ENCODE data around the gene SLC8B1.
"Not testable (repeated sequence)": the region's sequence is repeated elsewhere in the genome, so short reads cannot be mapped to it uniquely, and the experiment has no call there.

Gene SLC8B1

DNA sequence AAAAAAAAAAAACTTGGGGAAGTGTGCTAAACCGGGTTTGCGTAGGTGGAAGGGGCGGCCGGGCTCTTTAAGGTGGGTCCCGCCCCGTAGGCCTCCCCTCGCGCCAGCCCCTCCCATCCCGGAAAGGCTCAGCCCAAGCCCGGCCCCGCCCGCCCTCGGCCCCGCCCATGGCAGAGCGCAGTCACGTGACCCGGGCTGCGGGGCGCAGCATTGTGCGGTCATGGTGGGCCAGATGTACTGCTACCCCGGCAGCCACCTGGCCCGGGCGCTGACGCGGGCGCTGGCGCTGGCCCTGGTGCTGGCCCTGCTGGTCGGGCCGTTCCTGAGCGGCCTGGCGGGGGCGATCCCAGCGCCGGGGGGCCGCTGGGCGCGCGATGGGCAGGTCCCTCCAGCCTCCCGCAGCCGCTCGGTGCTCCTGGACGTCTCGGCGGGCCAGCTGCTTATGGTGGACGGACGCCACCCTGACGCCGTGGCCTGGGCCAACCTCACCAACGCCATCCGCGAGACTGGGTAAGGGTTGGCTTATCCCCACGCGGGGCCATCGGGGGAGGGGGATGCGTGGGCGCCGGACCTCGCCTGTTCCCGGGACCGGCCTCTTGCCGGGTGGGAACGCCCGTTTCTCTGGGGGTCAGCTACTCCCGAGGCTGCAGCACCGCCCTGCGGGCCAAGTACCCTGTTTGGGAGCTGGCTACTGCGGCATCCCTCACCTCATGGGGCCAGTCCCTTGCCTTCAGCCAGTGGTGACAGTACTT is 23.6 kb upstream of the SLC8B1 start, which contains the start of gene PLBD2:
Gene PLBD2 (plus strand): TSS at position 207 of the 752 bp plus-strand sequence. CDS start 14 bp downstream, at position 221.
- Histone ChIP-seq H3K4me1 (ENCODE audit: control insufficient read depth in 2 of 2, insufficient read depth in 2 of 2, low read length in 2 of 2) (peaks cover 8 to 16% of the 10 kb centered on the region in 2 donors), H3K27ac (ENCODE audit: low read depth in 2 of 2, low read length in 2 of 2) (peak within 1 kb of the TSS; percentile 71 to 77), H3K9ac (ENCODE audit: low read depth in 1 of 2, low read length in 2 of 2) (peak within 1 kb of the TSS; percentile 68 to 88), H3K9me3 (ENCODE audit: control insufficient read depth in 2 of 2, low read length in 2 of 2) (no peaks in the 10 kb centered on the region), H3K36me3 (ENCODE audit: control insufficient read depth in 2 of 2, insufficient read depth in 2 of 2, low read length in 2 of 2) (no peaks in the 10 kb centered on the region), H3K4me3 (ENCODE audit: low read length in 2 of 2) (peak within 1 kb of the TSS; percentile 72 to 77), H3K27me3 (ENCODE audit: control insufficient read depth in 2 of 2, insufficient read depth in 2 of 2, low read length in 2 of 2) (no peaks in the 10 kb centered on the region)

DNA sequence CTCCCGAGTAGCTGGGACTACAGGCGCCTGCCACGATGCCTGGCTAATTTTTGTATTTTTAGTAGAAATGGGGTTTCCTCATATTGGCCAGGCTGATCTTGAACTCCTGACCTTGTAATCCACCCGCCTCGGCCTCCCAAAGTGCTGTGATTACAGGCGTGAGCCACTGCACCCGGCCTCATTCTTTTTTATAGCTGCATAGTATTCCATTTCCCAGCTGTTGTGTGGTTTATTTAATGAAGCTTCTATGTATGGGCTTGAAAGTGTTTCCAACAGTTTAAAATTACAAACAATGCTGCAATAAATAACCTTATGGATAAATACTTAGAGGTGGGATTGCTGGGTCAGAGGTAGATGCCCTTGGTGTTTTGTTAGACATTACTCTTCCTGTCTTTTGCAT is 19.3 kb upstream of the SLC8B1 start:
- H3K9ac ChIP-seq (ENCODE audit: low read depth in 1 of 2, low read length in 2 of 2); H3K4me1 ChIP-seq (ENCODE audit: control insufficient read depth in 2 of 2, insufficient read depth in 2 of 2, low read length in 2 of 2); H3K27ac ChIP-seq (ENCODE audit: low read depth in 2 of 2, low read length in 2 of 2); H3K9me3 ChIP-seq (ENCODE audit: control insufficient read depth in 2 of 2, low read length in 2 of 2); H3K27me3 ChIP-seq (ENCODE audit: control insufficient read depth in 2 of 2, insufficient read depth in 2 of 2, low read length in 2 of 2); H3K4me3 ChIP-seq (ENCODE audit: low read length in 2 of 2); H3K36me3 ChIP-seq (ENCODE audit: control insufficient read depth in 2 of 2, insufficient read depth in 2 of 2, low read length in 2 of 2): not testable (repeated sequence)

GRCh38 chr12:113351089-113351488 is 16.2 kb upstream of the SLC8B1 start:
- H3K9me3 ChIP-seq (ENCODE audit: control insufficient read depth in 2 of 2, low read length in 2 of 2) = no peaks in the 10 kb centered on the region
- no peak overlapping the region for H3K4me3 ChIP-seq (ENCODE audit: low read length in 2 of 2)
- H3K4me1 ChIP-seq (ENCODE audit: control insufficient read depth in 2 of 2, insufficient read depth in 2 of 2, low read length in 2 of 2) = no peaks in the 10 kb centered on the region
- H3K36me3 ChIP-seq (ENCODE audit: control insufficient read depth in 2 of 2, insufficient read depth in 2 of 2, low read length in 2 of 2) = no peaks in the 10 kb centered on the region
- no peak overlapping the region for H3K9ac ChIP-seq (ENCODE audit: low read depth in 1 of 2, low read length in 2 of 2)
- H3K27me3 ChIP-seq (ENCODE audit: control insufficient read depth in 2 of 2, insufficient read depth in 2 of 2, low read length in 2 of 2) = no peaks in the 10 kb centered on the region
- H3K27ac ChIP-seq (ENCODE audit: low read depth in 2 of 2, low read length in 2 of 2) = no peak overlapping the region

- no peaks in the 10 kb centered on the region for H3K4me1 ChIP-seq (ENCODE audit: control insufficient read depth in 2 of 2, insufficient read depth in 2 of 2, low read length in 2 of 2)
- H3K27ac ChIP-seq (ENCODE audit: low read depth in 2 of 2, low read length in 2 of 2) = no peak overlapping the region
- H3K36me3 ChIP-seq (ENCODE audit: control insufficient read depth in 2 of 2, insufficient read depth in 2 of 2, low read length in 2 of 2) = no peaks in the 10 kb centered on the region
- no peak overlapping the region for H3K9ac ChIP-seq (ENCODE audit: low read depth in 1 of 2, low read length in 2 of 2)
- no peaks in the 10 kb centered on the region for H3K27me3 ChIP-seq (ENCODE audit: control insufficient read depth in 2 of 2, insufficient read depth in 2 of 2, low read length in 2 of 2)
- H3K4me3 ChIP-seq (ENCODE audit: low read length in 2 of 2) = no peak overlapping the region
- H3K9me3 ChIP-seq (ENCODE audit: control insufficient read depth in 2 of 2, low read length in 2 of 2) = no peaks in the 10 kb centered on the region
Observed at GRCh38 chr12:113348849-113349536, 14.1 kb upstream of the SLC8B1 start.

- H3K27ac ChIP-seq (ENCODE audit: low read depth in 2 of 2, low read length in 2 of 2) = no peak overlapping the region
- H3K9me3 ChIP-seq (ENCODE audit: control insufficient read depth in 2 of 2, low read length in 2 of 2) = no peaks in the 10 kb centered on the region
Observed at GRCh38 chr12:113347892-113348291, 13.0 kb upstream of the SLC8B1 start.

DNA sequence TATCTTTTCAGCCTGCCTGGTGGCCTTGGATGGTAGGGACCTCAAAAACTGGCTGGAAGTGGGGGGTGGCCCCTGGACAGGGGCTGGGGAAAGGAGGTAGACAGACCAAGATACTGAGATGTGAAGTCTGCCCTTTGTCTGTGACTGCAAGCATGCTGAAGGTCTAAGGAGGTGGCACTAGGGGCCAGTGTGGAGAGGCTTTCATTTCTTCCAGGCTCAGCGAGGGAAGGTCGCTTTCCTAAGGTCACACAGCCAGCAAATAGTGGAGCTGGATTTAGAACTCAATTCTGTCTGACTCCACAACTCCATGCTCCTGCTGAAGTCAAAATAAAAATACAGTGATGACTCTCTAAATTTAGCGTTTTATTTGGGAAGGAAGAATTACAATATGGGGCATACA is 12.2 kb upstream of the SLC8B1 start:
- no peaks in the 10 kb centered on the region for H3K9me3 ChIP-seq (ENCODE audit: control insufficient read depth in 2 of 2, low read length in 2 of 2)

More at GRCh38 chr12:113347892-113348291, 13.0 kb upstream of the SLC8B1 start:
- Histone ChIP-seq H3K9ac (ENCODE audit: low read depth in 1 of 2, low read length in 2 of 2) (no peak overlapping the region), H3K4me1 (ENCODE audit: control insufficient read depth in 2 of 2, insufficient read depth in 2 of 2, low read length in 2 of 2) (no peaks in the 10 kb centered on the region), H3K36me3 (ENCODE audit: control insufficient read depth in 2 of 2, insufficient read depth in 2 of 2, low read length in 2 of 2) (no peaks in the 10 kb centered on the region), H3K4me3 (ENCODE audit: low read length in 2 of 2) (no peak overlapping the region), H3K27me3 (ENCODE audit: control insufficient read depth in 2 of 2, insufficient read depth in 2 of 2, low read length in 2 of 2) (no peaks in the 10 kb centered on the region)

DNA sequence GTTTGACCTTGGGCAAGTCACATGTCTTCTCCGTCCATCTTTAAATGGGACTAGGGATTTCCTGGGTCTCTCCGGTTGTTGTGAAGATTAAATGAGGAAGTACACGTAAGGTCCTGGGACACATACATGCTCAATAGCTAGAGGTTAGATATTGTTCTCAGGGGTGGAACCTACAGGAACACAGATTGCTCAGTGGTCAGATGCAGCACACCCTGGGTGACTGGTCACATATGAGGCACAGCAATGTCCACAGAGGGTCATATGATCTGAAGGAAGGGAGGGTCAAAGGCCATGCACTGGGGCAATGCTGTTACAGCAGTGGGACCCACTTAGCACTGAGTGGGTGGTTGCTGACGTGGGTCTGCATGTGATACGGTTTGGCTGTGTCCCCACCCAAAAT is 11.4 kb upstream of the SLC8B1 start:
- Histone ChIP-seq H3K9me3 (ENCODE audit: control insufficient read depth in 2 of 2, low read length in 2 of 2) (no peaks in the 10 kb centered on the region), H3K27ac (ENCODE audit: low read depth in 2 of 2, low read length in 2 of 2) (no peak overlapping the region), H3K4me1 (ENCODE audit: control insufficient read depth in 2 of 2, insufficient read depth in 2 of 2, low read length in 2 of 2) (no peaks in the 10 kb centered on the region), H3K4me3 (ENCODE audit: low read length in 2 of 2) (no peak overlapping the region), H3K27me3 (ENCODE audit: control insufficient read depth in 2 of 2, insufficient read depth in 2 of 2, low read length in 2 of 2) (no peaks in the 10 kb centered on the region), H3K9ac (ENCODE audit: low read depth in 1 of 2, low read length in 2 of 2) (no peak overlapping the region), H3K36me3 (ENCODE audit: control insufficient read depth in 2 of 2, insufficient read depth in 2 of 2, low read length in 2 of 2) (no peaks in the 10 kb centered on the region)

More for the DNA sequence above, 12.2 kb upstream of the SLC8B1 start:
- Histone ChIP-seq H3K9ac (ENCODE audit: low read depth in 1 of 2, low read length in 2 of 2) (no peak overlapping the region), H3K36me3 (ENCODE audit: control insufficient read depth in 2 of 2, insufficient read depth in 2 of 2, low read length in 2 of 2) (no peaks in the 10 kb centered on the region), H3K4me3 (ENCODE audit: low read length in 2 of 2) (no peak overlapping the region), H3K27ac (ENCODE audit: low read depth in 2 of 2, low read length in 2 of 2) (no peak overlapping the region), H3K4me1 (ENCODE audit: control insufficient read depth in 2 of 2, insufficient read depth in 2 of 2, low read length in 2 of 2) (no peaks in the 10 kb centered on the region), H3K27me3 (ENCODE audit: control insufficient read depth in 2 of 2, insufficient read depth in 2 of 2, low read length in 2 of 2) (no peaks in the 10 kb centered on the region)

- Histone ChIP-seq H3K27ac (ENCODE audit: low read depth in 2 of 2, low read length in 2 of 2) (no peak overlapping the region), H3K9me3 (ENCODE audit: control insufficient read depth in 2 of 2, low read length in 2 of 2) (no peaks in the 10 kb centered on the region), H3K4me1 (ENCODE audit: control insufficient read depth in 2 of 2, insufficient read depth in 2 of 2, low read length in 2 of 2) (no peaks in the 10 kb centered on the region), H3K9ac (ENCODE audit: low read depth in 1 of 2, low read length in 2 of 2) (no peak overlapping the region), H3K27me3 (ENCODE audit: control insufficient read depth in 2 of 2, insufficient read depth in 2 of 2, low read length in 2 of 2) (no peaks in the 10 kb centered on the region), H3K4me3 (ENCODE audit: low read length in 2 of 2) (no peak overlapping the region), H3K36me3 (ENCODE audit: control insufficient read depth in 2 of 2, insufficient read depth in 2 of 2, low read length in 2 of 2) (no peaks in the 10 kb centered on the region)
Observed at GRCh38 chr12:113345318-113345717, 10.4 kb upstream of the SLC8B1 start.

- H3K36me3 ChIP-seq (ENCODE audit: control insufficient read depth in 2 of 2, insufficient read depth in 2 of 2, low read length in 2 of 2) = no peaks in the 10 kb centered on the region
- no peak overlapping the region for H3K9ac ChIP-seq (ENCODE audit: low read depth in 1 of 2, low read length in 2 of 2)
- no peaks in the 10 kb centered on the region for H3K9me3 ChIP-seq (ENCODE audit: control insufficient read depth in 2 of 2, low read length in 2 of 2)
- H3K27me3 ChIP-seq (ENCODE audit: control insufficient read depth in 2 of 2, insufficient read depth in 2 of 2, low read length in 2 of 2) = no peaks in the 10 kb centered on the region
- H3K27ac ChIP-seq (ENCODE audit: low read depth in 2 of 2, low read length in 2 of 2) = no peak overlapping the region
- H3K4me1 ChIP-seq (ENCODE audit: control insufficient read depth in 2 of 2, insufficient read depth in 2 of 2, low read length in 2 of 2) = no peaks in the 10 kb centered on the region
- no peak overlapping the region for H3K4me3 ChIP-seq (ENCODE audit: low read length in 2 of 2)
Observed at GRCh38 chr12:113341535-113341934, 6.6 kb upstream of the SLC8B1 start.

- Histone ChIP-seq H3K9me3 (ENCODE audit: control insufficient read depth in 2 of 2, low read length in 2 of 2) (no peaks in the 10 kb centered on the region), H3K4me1 (ENCODE audit: control insufficient read depth in 2 of 2, insufficient read depth in 2 of 2, low read length in 2 of 2) (peaks cover 0 to 5% of the 10 kb centered on the region in 2 donors), H3K4me3 (ENCODE audit: low read length in 2 of 2) (no peak overlapping the region), H3K36me3 (ENCODE audit: control insufficient read depth in 2 of 2, insufficient read depth in 2 of 2, low read length in 2 of 2) (no peaks in the 10 kb centered on the region), H3K9ac (ENCODE audit: low read depth in 1 of 2, low read length in 2 of 2) (no peak overlapping the region), H3K27me3 (ENCODE audit: control insufficient read depth in 2 of 2, insufficient read depth in 2 of 2, low read length in 2 of 2) (no peaks in the 10 kb centered on the region), H3K27ac (ENCODE audit: low read depth in 2 of 2, low read length in 2 of 2) (no peak overlapping the region)
Observed at GRCh38 chr12:113340061-113340460, 5.2 kb upstream of the SLC8B1 start.
